Thoracic aorta (tissue), 2 donors: ENCODE data around the gene IER5L. TPM values are rescaled to one million over a fixed set of nuclear protein-coding genes. Genes with fewer than 3 reads are reported as not detected.

Source experiments
- ATAC-seq: fragments of 150-250 bp; one replicate; pipeline ENCODE4 v1.8.0; 2017; ENCODE audit warnings: low read depth; ENCODE audit not compliant: insufficient number of reproducible peaks, low FRiP score
- DNase-seq: peaks from one replicate; pipeline ENCODE4 v3.0.0-alpha.2; 2020; ENCODE audit warnings: low spot score
- H3K27ac ChIP-seq, 2 donors: fragments of 200-600 bp; sonication (generic); 1 replicate in 1 of 2; 2 replicates in 1 of 2; pipeline ENCODE4 v1.5.1; 2016; ENCODE audit warnings: mild to moderate bottlenecking in 2 of 2, moderate library complexity in 2 of 2
- H3K27me3 ChIP-seq: fragments of 200-600 bp; sonication (generic); replicated peaks from 2 replicates; pipeline ENCODE4 v1.6.0; 2016; ENCODE audit warnings: mild to moderate bottlenecking; ENCODE audit not compliant: insufficient read depth
- H3K36me3 ChIP-seq: fragments of 200-600 bp; sonication (generic); one replicate; pipeline ENCODE4 v1.5.1; 2016
- H3K4me1 ChIP-seq, 2 donors: fragments of 200-600 bp; sonication (generic); 1 replicate in 1 of 2; 2 replicates in 1 of 2; pipeline versions ENCODE4 v1.5.1 to v1.6.0; 2016; ENCODE audit warnings: low read depth in 2 of 2, mild to moderate bottlenecking in 1 of 2; ENCODE audit not compliant: control insufficient read depth in 1 of 2
- H3K4me3 ChIP-seq: fragments of 200-600 bp; sonication (generic); 2 replicates; pipeline ENCODE4 v1.5.1; 2016; ENCODE audit warnings: mild to moderate bottlenecking
- H3K9me3 ChIP-seq: fragments of 200-600 bp; sonication (generic); 2 replicates; pipeline ENCODE4 v1.5.1; 2016
- CTCF ChIP-seq: fragments of 200-600 bp; sonication (generic); IDR thresholded peaks from one replicate; pipeline ENCODE4 v1.5.1; 2019; ENCODE audit warnings: antibody characterized with exemption
- total RNA-seq, 2 donors: library from RNA; depleted of rRNA; stranded (reverse); fragments of >200 nt; gene quantifications; one replicate each; pipeline versions ENCODE4 v1.1.0 to v1.2.3, GENCODE V29; 2016

The IER5L gene
- total RNA-seq, 2 donors from 2014 or later = 65.4 to 81.2 TPM

- Histone ChIP-seq H3K36me3 (no peaks in the 10 kb centered on the region), H3K4me3 (no peak overlapping the region), H3K27ac (no peak overlapping the region), H3K27me3 (no peaks in the 10 kb centered on the region), H3K4me1 (peaks cover 4 to 10% of the 10 kb centered on the region in 2 donors), H3K9me3 (no peaks in the 10 kb centered on the region)
- DNase-seq (no peak), ATAC-seq (no peak)
- TF ChIP-seq CTCF = peak; percentile 19
Observed at GRCh38 chr9:129182625-129183494, 4.8 kb upstream of the IER5L start.

GRCh38 chr9:129182122-129182521 is 4.1 kb upstream of the IER5L start:
- Histone ChIP-seq H3K27ac (no peak overlapping the region), H3K36me3 (no peaks in the 10 kb centered on the region), H3K27me3 (no peaks in the 10 kb centered on the region), H3K9me3 (no peaks in the 10 kb centered on the region), H3K4me1 (peaks cover 4 to 10% of the 10 kb centered on the region in 2 donors), H3K4me3 (no peak overlapping the region)
- no peak for TF ChIP-seq CTCF
- no peak for ATAC-seq
- no peak for DNase-seq

- Histone ChIP-seq H3K9me3 (no peaks in the 10 kb centered on the region), H3K36me3 (no peaks in the 10 kb centered on the region), H3K27me3 (no peaks in the 10 kb centered on the region), H3K4me1 (peaks cover 4 to 10% of the 10 kb centered on the region in 2 donors), H3K27ac (no peak overlapping the region), H3K4me3 (no peak overlapping the region)
- no peak for DNase-seq
- ATAC-seq = no peak
- TF ChIP-seq CTCF = no peak
Observed at GRCh38 chr9:129181246-129181645, 3.2 kb upstream of the IER5L start.

- DNase-seq (no peak), ATAC-seq (no peak)
- Histone ChIP-seq H3K4me1 (peaks cover 4 to 16% of the 10 kb centered on the region in 2 donors), H3K27me3 (no peaks in the 10 kb centered on the region), H3K9me3 (no peaks in the 10 kb centered on the region), H3K4me3 (peak overlapping the region; percentile 98), H3K27ac (no peak overlapping the region), H3K36me3 (no peaks in the 10 kb centered on the region)
- no peak for TF ChIP-seq CTCF
Observed at GRCh38 chr9:129178568-129179382, 714 bp upstream of the IER5L start.

GRCh38 chr9:129177443-129177790 is 644 bp downstream of the IER5L start:
- no peak for DNase-seq

More at GRCh38 chr9:129177443-129177790, 644 bp downstream of the IER5L start:
- Histone ChIP-seq H3K27me3 (no peaks in the 10 kb centered on the region), H3K27ac (peak overlapping the region; percentile 84 to 99), H3K36me3 (no peaks in the 10 kb centered on the region), H3K4me1 (peaks cover 10 to 30% of the 10 kb centered on the region in 2 donors), H3K4me3 (peak overlapping the region; percentile 98), H3K9me3 (no peaks in the 10 kb centered on the region)
- no peak for ATAC-seq
- no peak for TF ChIP-seq CTCF
